Measurements from ENCODE around the gene ATG7. TPM values are rescaled to one million over a fixed set of nuclear protein-coding genes. Genes with fewer than 3 reads are reported as not detected.

Gene ATG7
- total RNA-seq, 1 donor from 2014 or later, result 55.0 TPM

DNA sequence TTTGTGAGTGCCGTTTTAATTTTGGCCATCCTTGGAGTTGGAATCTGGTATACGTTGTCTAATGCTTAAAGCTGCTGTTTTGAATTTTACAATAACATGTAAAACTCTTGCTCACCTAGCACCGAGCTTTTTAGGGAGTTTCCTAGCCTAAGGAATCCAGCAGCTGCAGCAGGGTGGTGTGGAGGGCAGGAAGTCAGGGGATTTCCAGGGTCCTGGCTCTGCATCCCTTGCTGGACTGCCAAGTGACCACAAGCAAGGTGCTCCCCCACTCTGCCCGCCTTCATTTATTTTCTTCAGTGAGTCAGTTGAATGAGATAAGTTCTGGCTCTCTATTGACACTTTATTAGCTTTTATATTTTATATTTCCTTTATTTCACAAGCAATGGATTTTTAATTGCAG is 113.7 kb downstream of the ATG7 start:
- Histone ChIP-seq H3K36me3 (no peaks in the 10 kb centered on the region), H3K27ac (peak overlapping the region; percentile 3), H3K27me3 (no peaks in the 10 kb centered on the region), H3K4me3 (no peak overlapping the region), H3K4me1 (peaks cover 21% of the 10 kb centered on the region), H3K9me3 (no peaks in the 10 kb centered on the region)
- DNase-seq (ENCODE audit: extremely low spot score in 2 of 2), result no peak
- TF ChIP-seq CTCF (IDR thresholded peaks at IDR 0.05), result no peak
- no peak for TF ChIP-seq POLR2AphosphoS5 (IDR thresholded peaks at IDR 0.05; ENCODE audit: insufficient read depth in 1 of 2, low read depth in 1 of 2)
- no peak for TF ChIP-seq POLR2A (IDR thresholded peaks at IDR 0.05)
- intact Hi-C loops (cut with DNase I), result no loop called here

- no peak for DNase-seq (ENCODE audit: extremely low spot score in 2 of 2)
- Histone ChIP-seq H3K4me3 (no peak overlapping the region), H3K27me3 (no peaks in the 10 kb centered on the region), H3K36me3 (no peaks in the 10 kb centered on the region), H3K9me3 (no peaks in the 10 kb centered on the region), H3K4me1 (peaks cover 26% of the 10 kb centered on the region), H3K27ac (peak overlapping the region; percentile 22)
- TF ChIP-seq POLR2A (IDR thresholded peaks at IDR 0.05), result no peak
- TF ChIP-seq CTCF (IDR thresholded peaks at IDR 0.05), result no peak
- no peak for TF ChIP-seq POLR2AphosphoS5 (IDR thresholded peaks at IDR 0.05; ENCODE audit: insufficient read depth in 1 of 2, low read depth in 1 of 2)
- intact Hi-C loops (cut with DNase I), result no loop called here
Observed at GRCh38 chr3:11386465-11387113, 114.4 kb downstream of the ATG7 start.

DNA sequence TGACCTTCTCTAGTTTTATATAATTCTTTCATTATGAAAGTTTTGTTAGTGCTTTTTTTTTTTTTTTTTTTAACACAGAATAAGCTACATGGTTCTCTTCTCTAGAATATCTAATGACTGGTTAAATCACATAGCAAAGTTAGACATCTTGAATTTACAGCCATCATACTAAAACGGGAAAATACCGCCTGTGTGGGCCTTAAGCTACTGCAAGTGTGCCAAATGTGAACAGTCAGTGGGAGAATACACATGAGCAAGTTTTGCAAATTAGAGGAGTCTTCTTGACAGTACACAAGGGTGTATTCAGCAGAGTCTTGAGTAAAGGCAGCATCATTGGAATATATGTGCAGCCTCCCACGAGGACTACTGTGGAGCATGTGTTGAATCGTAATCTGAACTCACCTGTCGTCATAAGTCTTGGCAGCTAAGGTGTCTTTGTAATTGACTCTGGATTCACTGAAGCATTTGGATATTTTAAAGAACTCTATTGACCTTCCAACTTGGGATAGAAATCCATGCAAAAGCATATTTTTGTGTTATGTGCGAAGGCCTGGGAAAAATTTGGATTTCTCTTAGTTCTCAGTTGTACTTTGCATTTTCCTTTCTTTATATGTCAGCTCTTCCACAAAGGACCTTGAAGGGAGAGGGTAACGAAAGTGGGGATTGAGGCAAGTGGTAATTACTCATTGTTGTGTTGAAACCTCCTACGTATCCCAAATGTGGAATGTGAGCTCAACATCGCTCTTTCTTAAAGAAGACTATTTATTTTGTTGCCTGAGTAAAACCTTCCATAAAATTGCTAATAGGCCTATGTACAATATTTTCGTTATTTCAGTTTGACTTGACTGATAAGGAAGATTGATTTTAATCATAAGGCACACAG is 117.4 kb downstream of the ATG7 start:
- H3K27ac ChIP-seq, result no peak overlapping the region

DNA sequence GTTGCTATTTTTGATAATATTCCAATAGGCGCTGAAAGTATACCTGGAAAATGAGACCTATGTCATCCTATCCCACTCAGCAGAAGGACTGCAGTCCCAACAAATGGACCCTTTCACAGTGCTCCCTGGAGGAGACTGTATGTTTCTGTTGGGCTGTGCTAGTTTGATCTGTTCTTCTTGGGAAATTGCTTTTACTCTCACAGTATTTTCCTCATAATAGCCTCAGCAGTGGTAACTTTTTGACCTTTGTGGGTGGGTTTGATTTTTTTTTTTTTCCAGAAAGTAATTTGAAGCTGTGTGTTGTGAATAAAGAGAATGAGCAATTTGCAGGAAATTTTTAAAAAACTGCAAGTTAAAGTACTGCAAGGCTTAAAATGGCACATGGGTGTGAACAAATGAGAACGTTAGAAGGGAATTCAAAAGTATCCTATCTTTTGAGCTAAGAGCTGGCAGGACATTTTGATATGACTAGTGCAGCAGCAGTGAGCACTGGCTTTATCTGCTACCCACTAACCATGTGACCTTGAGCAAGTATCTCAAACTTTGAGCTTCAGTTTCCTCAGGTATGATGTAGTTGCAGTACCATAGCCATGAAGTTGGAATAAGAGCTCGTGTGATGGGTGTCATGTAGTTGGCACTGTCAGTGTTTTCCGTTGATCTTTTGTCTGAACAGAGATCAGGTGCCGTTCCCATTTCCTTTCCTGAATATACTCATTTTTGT is 118.4 kb downstream of the ATG7 start:
- Histone ChIP-seq H3K4me1 (peaks cover 33% of the 10 kb centered on the region), H3K9me3 (no peaks in the 10 kb centered on the region), H3K27ac (no peak overlapping the region), H3K4me3 (no peak overlapping the region), H3K27me3 (no peaks in the 10 kb centered on the region), H3K36me3 (no peaks in the 10 kb centered on the region)
- TF ChIP-seq POLR2A (IDR thresholded peaks at IDR 0.05), result no peak
- TF ChIP-seq CTCF (IDR thresholded peaks at IDR 0.05), result no peak
- TF ChIP-seq POLR2AphosphoS5 (IDR thresholded peaks at IDR 0.05; ENCODE audit: insufficient read depth in 1 of 2, low read depth in 1 of 2), result no peak
- DNase-seq (ENCODE audit: extremely low spot score in 2 of 2), result no peak
- intact Hi-C loops (cut with DNase I), result loop anchor here (10.0 kb wide), 1 partner anchor 54 kb away; no protein-coding TSS in a partner anchor

More for the DNA sequence above, 117.4 kb downstream of the ATG7 start:
- DNase-seq (ENCODE audit: extremely low spot score in 2 of 2), result no peak
- TF ChIP-seq POLR2AphosphoS5 (IDR thresholded peaks at IDR 0.05; ENCODE audit: insufficient read depth in 1 of 2, low read depth in 1 of 2) (no peak), CTCF (IDR thresholded peaks at IDR 0.05) (no peak), POLR2A (IDR thresholded peaks at IDR 0.05) (no peak)
- intact Hi-C loops (cut with DNase I), result loop anchor here (10.0 kb wide), 1 partner anchor 55 kb away; no protein-coding TSS in a partner anchor
- Histone ChIP-seq H3K4me1 (peaks cover 38% of the 10 kb centered on the region), H3K27me3 (no peaks in the 10 kb centered on the region), H3K4me3 (no peak overlapping the region), H3K36me3 (no peaks in the 10 kb centered on the region), H3K9me3 (no peaks in the 10 kb centered on the region)

Data from vagina (tissue), 2 donors.